GM21576 (cell line): ENCODE data around the gene SLC1A4.

ENCODE experiments used
- ATAC-seq: cut with Tn5 transposase; IDR thresholded peaks from one replicate; pipeline ENCODE4 v1.9.1; 2021; ENCODE audit warnings: mild to moderate bottlenecking, moderate library complexity; ENCODE audit not compliant: unreplicated experiment

The SLC1A4 gene

DNA sequence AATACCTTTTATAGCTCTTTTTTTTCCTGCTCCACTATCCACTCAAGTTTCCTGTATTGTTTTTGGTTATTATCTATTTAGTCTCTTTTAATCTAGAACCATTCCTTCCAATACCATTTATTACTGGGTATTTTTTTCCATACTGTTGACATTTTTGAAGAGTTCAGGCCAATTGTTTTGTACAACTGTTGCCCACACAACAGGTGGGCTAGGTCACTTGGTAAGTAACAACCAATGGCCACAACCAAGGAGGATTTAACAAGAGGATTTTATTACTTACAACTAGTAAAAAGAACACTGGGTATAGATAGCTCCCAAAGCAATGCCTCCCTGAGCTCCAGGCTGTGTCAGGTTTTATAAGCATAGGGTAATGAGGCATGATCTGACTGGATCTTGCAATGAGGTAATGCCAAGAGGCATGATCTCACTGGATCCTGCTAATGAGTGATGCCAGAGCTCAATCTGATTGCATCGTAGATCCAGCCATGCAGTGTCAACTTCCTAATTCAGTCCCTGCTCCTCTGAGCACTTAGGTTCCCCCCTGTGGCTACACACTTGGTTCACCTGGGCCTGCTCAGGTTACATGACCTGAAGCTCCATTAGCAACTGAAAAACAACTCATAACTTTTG is 59.9 kb downstream of the SLC1A4 start:
- no peak for ATAC-seq

- ATAC-seq: no peak
These were observed 61.7 kb downstream of the SLC1A4 start for GRCh38 chr2:65050931-65051330.

DNA sequence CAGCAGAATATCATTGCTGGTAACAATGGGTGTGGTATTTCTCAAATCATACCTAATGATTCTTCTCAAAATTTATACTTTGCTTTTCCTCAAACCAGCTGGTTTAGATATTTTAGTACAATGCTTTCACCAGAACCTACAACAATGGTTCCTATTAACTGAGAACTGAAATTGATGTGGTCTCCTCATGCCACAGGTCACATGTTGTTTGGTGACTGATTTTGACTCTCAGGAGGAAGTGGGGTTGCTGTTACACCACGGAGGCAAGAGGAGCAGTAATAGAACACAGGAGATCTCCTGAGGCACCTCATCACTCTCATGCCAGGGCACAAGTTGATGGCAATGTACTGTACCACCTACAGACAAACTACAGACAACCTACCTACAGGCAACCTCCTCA is 64.0 kb downstream of the SLC1A4 start:
- peak; percentile 55 for ATAC-seq

DNA sequence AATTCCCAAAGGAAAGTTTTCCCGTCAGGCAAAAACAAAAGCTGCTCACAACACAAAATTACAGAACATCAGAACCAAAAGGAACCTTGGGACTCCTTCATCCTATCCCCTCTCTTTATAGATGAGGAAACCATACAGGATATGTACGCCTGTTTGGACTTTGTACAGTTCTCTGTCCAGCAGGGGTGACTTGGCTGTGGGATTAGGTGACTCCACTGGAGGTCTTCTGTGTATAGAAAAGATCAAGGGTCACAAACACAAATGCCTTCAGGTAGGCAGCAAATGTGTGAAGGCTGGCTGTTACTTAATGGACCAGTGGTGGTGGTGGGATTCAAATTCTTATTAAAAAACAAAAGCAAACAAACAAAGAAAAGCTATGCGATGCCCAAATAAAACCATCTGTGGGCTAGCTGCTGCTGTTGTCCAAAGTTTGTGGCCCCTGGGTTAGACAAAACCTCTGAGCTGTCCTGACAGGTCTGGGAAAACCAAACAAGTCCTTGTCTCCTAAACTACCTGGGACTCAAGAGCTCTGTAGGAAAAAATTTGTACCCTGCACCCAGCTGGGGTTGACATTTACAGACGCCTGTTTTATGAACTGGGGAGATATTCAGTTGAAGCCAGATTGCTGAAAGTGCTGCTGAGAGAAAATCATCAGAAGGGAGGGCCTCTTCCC is 65.7 kb downstream of the SLC1A4 start:
- no peak for ATAC-seq

- ATAC-seq: peak; percentile 21
These were observed 66.4 kb downstream of the SLC1A4 start for GRCh38 chr2:65055422-65056214.

DNA sequence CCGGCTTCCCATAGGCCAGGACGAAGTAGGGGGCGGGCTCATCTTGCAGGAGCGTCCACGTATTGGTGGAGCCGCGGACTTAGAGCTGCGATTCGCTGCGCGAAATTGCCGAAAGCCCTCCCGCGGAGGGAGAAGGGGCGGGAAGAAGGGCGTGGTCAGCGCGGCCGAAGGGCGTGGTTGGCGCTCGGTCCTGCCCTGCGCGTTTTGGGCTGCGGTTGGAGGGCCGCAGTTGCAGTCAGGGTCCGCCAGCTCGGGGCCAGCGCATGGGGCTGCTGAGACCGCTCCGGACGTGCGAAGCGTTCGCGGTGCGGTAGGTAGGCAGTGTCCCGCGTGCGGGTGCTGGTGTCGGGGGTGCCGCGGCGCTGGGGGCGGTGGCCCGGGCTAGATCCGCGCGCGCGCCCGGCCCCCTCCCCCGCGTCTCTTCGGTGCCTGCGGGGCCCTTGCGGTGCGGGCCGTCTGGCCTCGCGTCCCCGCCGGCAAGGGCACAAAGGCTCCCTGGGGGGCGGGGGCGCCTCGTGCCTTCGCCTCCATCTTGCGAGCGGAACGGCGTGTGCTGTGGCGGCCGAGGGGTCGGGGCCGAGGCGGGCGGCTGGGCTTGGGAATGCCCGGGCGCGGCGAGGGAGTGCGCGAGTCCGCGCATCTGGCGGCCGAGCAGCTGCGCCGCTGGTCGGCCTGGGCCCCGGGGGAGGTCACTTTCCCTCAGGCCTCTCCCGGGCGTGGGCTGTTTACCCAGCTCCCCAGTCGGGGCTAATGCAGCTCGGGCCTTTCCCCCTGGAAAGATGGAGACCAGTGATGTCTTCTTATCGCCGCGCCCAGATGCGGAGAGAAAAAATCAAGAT is 67.2 kb downstream of the SLC1A4 start, which contains the start of gene CEP68:
CEP68 (plus strand) TSS at position 202 of the 839 bp plus-strand sequence. CDS start 13,029 bp downstream, outside the sequence.
- peak; percentile 77 for ATAC-seq

GRCh38 chr2:65057054-65057375 is 67.8 kb downstream of the SLC1A4 start:
- ATAC-seq: no peak

GRCh38 chr2:65057391-65058052 is 68.3 kb downstream of the SLC1A4 start:
- ATAC-seq: peak; percentile 23

GRCh38 chr2:65059071-65059470 is 69.9 kb downstream of the SLC1A4 start:
- ATAC-seq: no peak

- no peak for ATAC-seq
These were observed 72.1 kb downstream of the SLC1A4 start for GRCh38 chr2:65061146-65061909.

GRCh38 chr2:65061910-65062339 is 72.7 kb downstream of the SLC1A4 start:
- ATAC-seq: no peak

DNA sequence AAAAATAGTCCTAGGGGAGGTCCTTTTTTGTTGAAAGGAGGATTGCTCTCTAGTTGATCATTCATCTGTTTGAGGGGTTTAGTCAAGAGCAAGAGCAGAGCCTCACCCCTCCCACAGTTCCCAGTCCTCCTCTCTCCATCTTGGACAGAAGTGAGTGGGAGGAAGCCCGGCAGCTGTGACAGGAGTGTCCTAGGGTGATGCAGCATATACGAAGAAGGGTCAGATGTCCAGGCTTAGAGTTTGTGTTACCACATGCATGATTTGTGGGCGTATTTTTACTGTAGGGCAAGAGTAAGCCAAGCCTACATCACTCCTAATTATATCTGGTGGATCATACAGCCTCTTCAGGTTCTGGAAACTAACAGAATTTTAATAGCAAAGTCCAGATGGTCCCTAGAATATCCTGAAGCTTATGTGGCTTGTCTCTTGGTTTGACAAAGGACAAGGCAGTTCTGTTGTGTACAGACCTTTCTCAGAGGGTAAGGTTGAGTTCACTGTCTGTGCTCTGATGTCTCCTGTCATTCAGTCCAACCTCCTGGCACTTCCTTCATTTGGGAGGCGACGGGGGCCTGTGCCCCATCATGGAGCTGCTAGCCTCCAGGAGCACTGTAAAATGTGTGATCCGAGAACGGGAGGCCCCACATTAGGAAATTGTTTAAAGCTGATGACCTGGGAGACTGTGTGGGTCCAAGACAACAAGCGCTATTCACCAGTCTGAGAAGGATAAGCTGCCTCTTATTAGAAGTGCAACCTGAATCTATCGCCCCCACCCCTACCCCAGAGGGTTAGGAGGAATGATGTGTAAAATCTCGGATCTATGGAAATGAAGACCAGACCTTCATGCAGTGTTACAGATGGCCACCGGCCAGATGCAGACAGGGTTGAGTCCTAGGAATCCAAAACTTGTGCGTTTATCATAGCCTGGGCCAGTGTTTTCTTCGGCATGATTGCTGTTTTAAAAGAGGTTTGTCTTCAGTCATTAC is 73.9 kb downstream of the SLC1A4 start:
- ATAC-seq: no peak

- peak; percentile 80 for ATAC-seq
These were observed 75.7 kb downstream of the SLC1A4 start for GRCh38 chr2:65064728-65065552.

- ATAC-seq: no peak
These were observed 78.8 kb downstream of the SLC1A4 start for GRCh38 chr2:65067806-65068553.

DNA sequence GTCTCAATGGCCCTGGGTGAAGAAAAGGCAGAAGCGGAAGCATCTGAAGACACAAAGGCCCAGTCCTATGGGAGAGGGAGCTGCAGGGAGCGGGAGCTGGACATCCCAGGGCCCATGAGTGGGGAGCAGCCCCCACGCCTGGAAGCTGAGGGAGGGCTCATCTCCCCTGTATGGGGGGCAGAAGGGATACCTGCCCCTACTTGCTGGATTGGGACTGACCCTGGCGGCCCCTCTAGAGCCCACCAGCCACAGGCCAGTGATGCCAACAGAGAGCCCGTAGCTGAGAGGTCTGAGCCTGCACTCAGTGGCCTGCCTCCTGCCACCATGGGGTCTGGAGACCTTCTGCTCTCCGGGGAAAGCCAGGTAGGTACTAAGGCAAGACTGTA is 80.2 kb downstream of the SLC1A4 start:
- no peak for ATAC-seq

- no peak for ATAC-seq
These were observed 81.1 kb downstream of the SLC1A4 start for GRCh38 chr2:65070172-65070830.
